Ovary (tissue), 3 donors: ENCODE results near the gene SPATA19.

ENCODE experiments used
- CTCF ChIP-seq, 3 donors: fragments of 450-650 bp in 2 of 3; fragments of 200-600 bp in 1 of 3; IDR thresholded peaks; one replicate each; pipeline versions ENCODE4 v1.5.1 to v1.8.0; 2016 to 2022; ENCODE audit warnings: antibody characterized with exemption in 3 of 3, mild to moderate bottlenecking in 1 of 3
- POLR2A ChIP-seq: fragments of 450-650 bp; IDR thresholded peaks from one replicate; pipeline ENCODE4 v1.6.1; 2017; ENCODE audit warnings: antibody characterized with exemption, mild to moderate bottlenecking, moderate library complexity
- donor health status: DM: no; HTN: no; CAD: no.

- TF ChIP-seq CTCF (IDR thresholded peaks at IDR 0.05) (no peak), POLR2A (no peak)
Measured at GRCh38 chr11:133800666-133801065, 44.6 kb downstream of the SPATA19 start.
